B cell (primary cell): ENCODE data around the gene LIN7B. TPM values are rescaled to one million over a fixed set of nuclear protein-coding genes. Genes with fewer than 3 reads are reported as not detected.

ENCODE experiments used
- ATAC-seq: fragments of 200-7000 bp; cut with Tn5 transposase; one replicate; pipeline ENCODE4 v1.10.0; 2021; ENCODE audit warnings: low read depth, mild to moderate bottlenecking, moderate number of reproducible peaks, moderate library complexity
- CTCF ChIA-PET: fragments of 350-600 bp; sonication (Branson Sonifier 250); formaldehyde crosslinking; loops from one replicate; lab custom pipeline; 2021; ENCODE audit warnings: antibody characterized with exemption, inconsistent platforms; lab: Charles Lee
- POLR2A ChIA-PET: fragments of 350-600 bp; sonication (Branson Sonifier 250); formaldehyde crosslinking; loops from one replicate; lab custom pipeline; 2021; ENCODE audit warnings: antibody characterized with exemption; lab: Charles Lee
- DNase-seq: peaks from one replicate; pipeline ENCODE4 v3.0.0; 2013
- H2AFZ ChIP-seq: 2 replicates; pipeline ENCODE4 v1.6.1; 2012; ENCODE audit warnings: mild to moderate bottlenecking, low read depth, low read length; ENCODE audit not compliant: insufficient read depth, poor library complexity, severe bottlenecking
- H3K27ac ChIP-seq, 2 donors: 1 replicate in 1 of 2; 2 replicates in 1 of 2; pipeline ENCODE4 v1.5.1; 2012 to 2013; ENCODE audit warnings: low read length in 2 of 2, mild to moderate bottlenecking in 2 of 2, moderate library complexity in 1 of 2
- H3K27me3 ChIP-seq, 4 experiments: fragments of 200-600 bp in 1 of 4; sonication (generic) in 1 of 4; replicated peaks in 1 of 4; 1 replicate in 2 of 4; 2 replicates in 2 of 4; pipeline versions ENCODE4 v1.6.1 to v1.7.0; 2013 to 2016; ENCODE audit warnings: low read length in 3 of 4, mild to moderate bottlenecking in 2 of 4, mixed read lengths in 1 of 4, moderate library complexity in 1 of 4; ENCODE audit not compliant: insufficient read depth in 4 of 4, control insufficient read depth in 3 of 4; ENCODE audit errors: control extremely low read depth in 1 of 4
- H3K36me3 ChIP-seq, 2 experiments: replicated peaks in 1 of 2; 1 replicate in 1 of 2; 2 replicates in 1 of 2; pipeline versions ENCODE4 v1.6.1 to v1.7.1; 2013; ENCODE audit warnings: low read length in 1 of 2; ENCODE audit not compliant: insufficient read depth in 2 of 2, control insufficient read depth in 1 of 2; ENCODE audit errors: control extremely low read depth in 1 of 2, extremely low read depth in 1 of 2
- H3K4me1 ChIP-seq, 2 donors: fragments of 200-600 bp in 1 of 2; sonication (generic) in 1 of 2; 1 replicate in 1 of 2; 2 replicates in 1 of 2; pipeline versions ENCODE4 v1.5.1 to v1.6.1; 2013 to 2017; ENCODE audit warnings: low read length in 2 of 2; ENCODE audit not compliant: control insufficient read depth in 2 of 2, insufficient read depth in 2 of 2
- H3K4me2 ChIP-seq: replicated peaks from 2 replicates; pipeline ENCODE3; 2012; ENCODE audit warnings: mild to moderate bottlenecking, low read depth, low read length; ENCODE audit not compliant: poor library complexity, severe bottlenecking
- H3K4me3 ChIP-seq, 5 experiments: fragments of 200-600 bp in 1 of 5; sonication (generic) in 1 of 5; 1 replicate in 3 of 5; 2 replicates in 2 of 5; pipeline versions ENCODE4 v1.5.1 to v1.7.0; 2011 to 2016; ENCODE audit warnings: low read length in 4 of 5, mild to moderate bottlenecking in 4 of 5, low read depth in 2 of 5, control low read depth in 1 of 5, moderate library complexity in 1 of 5; ENCODE audit not compliant: insufficient read depth in 1 of 5; ENCODE audit errors: control extremely low read depth in 1 of 5, extremely low read depth in 1 of 5
- H3K79me2 ChIP-seq: fragments of 200-600 bp; sonication (generic); one replicate; pipeline ENCODE4 v1.6.0; 2016; ENCODE audit warnings: low read length; ENCODE audit not compliant: control insufficient read depth, insufficient read depth
- H3K9ac ChIP-seq: fragments of 200-600 bp; sonication (generic); 2 replicates; pipeline ENCODE4 v1.6.1; 2017; ENCODE audit warnings: mild to moderate bottlenecking, low read length, moderate library complexity
- H3K9me3 ChIP-seq, 3 donors: one replicate each; pipeline versions ENCODE4 v1.6.1 to v1.7.1; 2013; ENCODE audit warnings: low read length in 2 of 3; ENCODE audit not compliant: control insufficient read depth in 2 of 3, insufficient read depth in 1 of 3; ENCODE audit errors: control extremely low read depth in 1 of 3
- H4K20me1 ChIP-seq: 2 replicates; pipeline ENCODE4 v1.6.0; 2012; ENCODE audit warnings: mild to moderate bottlenecking, low read length; ENCODE audit not compliant: insufficient read depth, control insufficient read depth, poor library complexity, severe bottlenecking
- H3K27ac Mint-ChIP-seq: one replicate; pipeline ENCODE4 v1.8.0; 2021; ENCODE audit warnings: mixed read lengths
- H3K27me3 Mint-ChIP-seq: one replicate; pipeline ENCODE4 v1.8.0; 2021; ENCODE audit warnings: mixed read lengths
- H3K4me1 Mint-ChIP-seq: one replicate; pipeline ENCODE4 v1.8.0; 2021; ENCODE audit warnings: mixed read lengths
- H3K4me3 Mint-ChIP-seq: one replicate; pipeline ENCODE4 v1.8.0; 2021; ENCODE audit warnings: mixed read lengths
- H3K9me3 Mint-ChIP-seq: one replicate; pipeline ENCODE4 v1.8.0; 2022; ENCODE audit warnings: mixed read lengths; ENCODE audit not compliant: insufficient read depth
- CTCF ChIP-seq: fragments of 200-600 bp; IDR thresholded peaks from one replicate; pipeline ENCODE4 v1.8.0; 2022; ENCODE audit warnings: antibody characterized with exemption, mild to moderate bottlenecking
- EZH2 ChIP-seq: IDR thresholded peaks from 2 replicates; pipeline ENCODE4 v1.6.1; 2012; ENCODE audit warnings: borderline replicate concordance, low read depth, mild to moderate bottlenecking, moderate library complexity, low read length; ENCODE audit not compliant: insufficient read depth, poor library complexity, severe bottlenecking
- WGBS: methylation state at CpG from one replicate; pipeline ENCODE4 v1.1.5; 2013; ENCODE audit warnings: missing lambda C conversion rate; ENCODE audit not compliant: insufficient coverage; 5-methylcytosine and 5-hydroxymethylcytosine counted together
- intact Hi-C: fragments of 100-400 bp; cut with micrococcal nuclease; formaldehyde crosslinking; loops from one replicate; pipeline ENCODE4 v1.10.0; 2022
- polyA plus RNA-seq: library from polyadenylated mRNA; depleted of rRNA; stranded (reverse); fragments of >200 nt; gene quantifications from 2 replicates; pipeline ENCODE4 v1.2.3, GENCODE V29; 2012
- total RNA-seq, 2 donors: library from RNA; stranded (reverse); fragments of 120-200 nt in 1 of 2; gene quantifications; 1 replicate in 1 of 2; 2 replicates in 1 of 2; pipeline versions ENCODE4 v1.2.3 to v1.2.4, GENCODE V29; 2013 to 2022

LIN7B gene
- total and polyA plus RNA-seq, 2 donors (not counting 1 experiment from before 2014, with no cell fraction given) = 7.4 to 12.4 TPM

- Mint-ChIP-seq H3K9me3 (no peaks in the 10 kb centered on the region), H3K27me3 (peaks cover 6% of the 10 kb centered on the region), H3K4me1 (peaks cover 14% of the 10 kb centered on the region), H3K4me3 (no peak overlapping the region), H3K27ac (no peak overlapping the region)
- H3K4me1 ChIP-seq = peaks cover 7 to 13% of the 10 kb centered on the region in 2 donors
- peaks cover 10% of the 10 kb centered on the region for H4K20me1 ChIP-seq
- POLR2A ChIA-PET = no interaction called here
- DNase-seq (no peak), ATAC-seq (no peak)
- CTCF ChIA-PET = interaction anchor here (1.8 kb wide), 1 partner anchor 118 kb away, joined by 4 read pairs; no protein-coding TSS in a partner anchor
- TF ChIP-seq CTCF (no peak), EZH2 (no peak)
- H3K27ac ChIP-seq = no peak overlapping the region
- H3K27me3 ChIP-seq = peaks cover 0 to 5% (median 0%) of the 10 kb centered on the region in 4 experiments
- WGBS = 71% methylated on average over 1 of the region's 1 CpG
- no peak overlapping the region for H3K9ac ChIP-seq
- peaks cover 0 to 4% (median 0%) of the 10 kb centered on the region in 3 donors for H3K9me3 ChIP-seq
- peaks cover 0 to 3% of the 10 kb centered on the region in 2 experiments for H3K36me3 ChIP-seq
- no peak overlapping the region for H3K4me2 ChIP-seq
- no peak overlapping the region for H2AFZ ChIP-seq
- peaks cover 10% of the 10 kb centered on the region for H3K79me2 ChIP-seq
- H3K4me3 ChIP-seq = no peak overlapping the region
- intact Hi-C loops = loop anchor here (10.0 kb wide), 1 partner anchor 296 kb away; no protein-coding TSS in a partner anchor
Measured at GRCh38 chr19:49081273-49081672, 32.9 kb upstream of the LIN7B start.
